SK-N-SH (cell line): Measurements from ENCODE around the gene CAMK2B. TPM values are rescaled to one million over a fixed set of nuclear protein-coding genes. Genes with fewer than 3 reads are reported as not detected.

Source experiments
- CTCF ChIA-PET: fragments of 300-600, 350-600 bp; formaldehyde crosslinking; extraction: SDS; loops from one replicate; lab custom pipeline; 2021; lab: Yijun Ruan, JAX
- POLR2A ChIA-PET: fragments of 350-600 bp; sonication (Branson Sonifier 250); formaldehyde crosslinking; extraction: SDS; loops from one replicate; lab custom pipeline; 2020; ENCODE audit warnings: antibody characterized with exemption, inconsistent platforms; lab: Yijun Ruan, JAX
- DNase-seq: peaks from one replicate; pipeline ENCODE4 v3.0.0; 2012
- H2AFZ ChIP-seq: fragments of 200-600 bp; sonication (generic); 2 replicates; pipeline ENCODE4 v1.8.1; 2016; ENCODE audit warnings: antibody characterized with exemption, mild to moderate bottlenecking, low read depth
- H3F3A ChIP-seq: fragments of 200-600 bp; sonication (generic); replicated peaks from 2 replicates; pipeline ENCODE3; 2016; ENCODE audit warnings: antibody characterized with exemption, mild to moderate bottlenecking; ENCODE audit not compliant: insufficient read depth
- H3K27ac ChIP-seq, 2 experiments: fragments of 200-500 bp in 1 of 2; fragments of 200-600 bp in 1 of 2; sonication (Bioruptor generic) in 1 of 2; sonication (generic), shearing (Covaris generic) in 1 of 2; 2 replicates each; pipeline versions ENCODE4 v1.5.1 to v1.6.1; 2014 to 2016; ENCODE audit warnings: low read depth in 2 of 2, inconsistent platforms in 1 of 2, low read length in 1 of 2, mild to moderate bottlenecking in 1 of 2, mixed read lengths in 1 of 2
- H3K27me3 ChIP-seq: fragments of 200-600 bp; sonication (generic), shearing (Covaris generic); 2 replicates; pipeline ENCODE4 v1.6.1; 2016; ENCODE audit warnings: mixed run types; ENCODE audit not compliant: insufficient read depth
- H3K36me3 ChIP-seq, 2 experiments: fragments of 200-500 bp in 1 of 2; fragments of 200-600 bp in 1 of 2; sonication (Bioruptor generic) in 1 of 2; sonication (generic) in 1 of 2; replicated peaks in 1 of 2; 2 replicates each; pipeline versions ENCODE3 to v1.5.1; 2014 to 2016; ENCODE audit warnings: low read length in 1 of 2, mild to moderate bottlenecking in 1 of 2; ENCODE audit not compliant: insufficient read depth in 2 of 2, control insufficient read depth in 1 of 2
- H3K4me1 ChIP-seq, 2 experiments: fragments of 200-500 bp in 1 of 2; fragments of 200-600 bp in 1 of 2; sonication (Bioruptor generic) in 1 of 2; sonication (generic), shearing (Covaris generic) in 1 of 2; 2 replicates each; pipeline versions ENCODE4 v1.5.1 to v1.6.1; 2014 to 2016; ENCODE audit warnings: low read depth in 1 of 2, low read length in 1 of 2, mixed run types in 1 of 2; ENCODE audit not compliant: insufficient read depth in 2 of 2, control insufficient read depth in 1 of 2
- H3K4me2 ChIP-seq: fragments of 200-600 bp; sonication (generic), shearing (Covaris generic); 2 replicates; pipeline ENCODE4 v1.6.1; 2017; ENCODE audit warnings: mixed run types
- H3K4me3 ChIP-seq, 2 experiments: fragments of 200-500 bp in 1 of 2; fragments of 200-600 bp in 1 of 2; sonication (Bioruptor generic) in 1 of 2; sonication (generic), shearing (Covaris generic) in 1 of 2; 2 replicates each; pipeline versions ENCODE4 v1.5.1 to v1.8.1; 2014 to 2016; ENCODE audit warnings: low read depth in 2 of 2, inconsistent platforms in 1 of 2, low read length in 1 of 2, mild to moderate bottlenecking in 1 of 2, mixed read lengths in 1 of 2, moderate library complexity in 1 of 2
- H3K79me2 ChIP-seq: fragments of 200-600 bp; sonication (generic); 2 replicates; pipeline ENCODE4 v1.8.1; 2017; ENCODE audit warnings: mild to moderate bottlenecking; ENCODE audit not compliant: insufficient read depth
- H3K9ac ChIP-seq: fragments of 200-600 bp; sonication (generic); 2 replicates; pipeline ENCODE4 v1.6.1; 2017; ENCODE audit warnings: mixed run types
- H3K9me2 ChIP-seq: fragments of 200-600 bp; sonication (generic); 2 replicates; pipeline ENCODE4 v1.6.1; 2017; ENCODE audit warnings: mixed run types
- H3K9me3 ChIP-seq: fragments of 200-600 bp; sonication (generic); 2 replicates; pipeline ENCODE4 v1.6.1; 2017; ENCODE audit warnings: mixed run types, mild to moderate bottlenecking, moderate library complexity
- H4K20me1 ChIP-seq: fragments of 200-600 bp; sonication (generic); 2 replicates; pipeline ENCODE4 v1.6.1; 2017; ENCODE audit warnings: mild to moderate bottlenecking, mixed run types; ENCODE audit not compliant: insufficient read depth
- CHD2 ChIP-seq: fragments of 150-350 bp; IDR thresholded peaks from 2 replicates; pipeline ENCODE4 v1.6.1; 2018; ENCODE audit warnings: low read length; ENCODE audit not compliant: partially characterized antibody
- FOXJ3 ChIP-seq: sonication (generic); formaldehyde crosslinking; IDR thresholded peaks from 2 replicates; pipeline ENCODE4 v1.5.1; 2020; ENCODE audit warnings: mild to moderate bottlenecking, missing genetic modification reagents
- FOXM1 ChIP-seq: IDR thresholded peaks from 2 replicates; pipeline ENCODE4 v1.4.0; 2012; ENCODE audit warnings: low read depth, mild to moderate bottlenecking
- GATA2 ChIP-seq: sonication (generic); formaldehyde crosslinking; IDR thresholded peaks from 2 replicates; pipeline ENCODE4 v1.5.0; 2020; ENCODE audit warnings: mild to moderate bottlenecking, missing genetic modification reagents
- JUND ChIP-seq: IDR thresholded peaks from 2 replicates; pipeline ENCODE4 v1.4.0; 2012
- MEF2A ChIP-seq: IDR thresholded peaks from 2 replicates; pipeline ENCODE4 v1.4.0; 2012; ENCODE audit warnings: low read depth, borderline replicate concordance
- POLR2AphosphoS5 ChIP-seq: IDR thresholded peaks from 2 replicates; pipeline ENCODE4 v1.6.1; 2012; ENCODE audit warnings: low read depth, low read length
- RAD21 ChIP-seq: IDR thresholded peaks from 2 replicates; pipeline ENCODE4 v1.6.1; 2012; ENCODE audit warnings: mild to moderate bottlenecking, low read length
- RFX5 ChIP-seq: IDR thresholded peaks from 2 replicates; pipeline ENCODE4 v1.6.1; 2012; ENCODE audit warnings: mild to moderate bottlenecking, improper control_type of control experiment, low read length
- SIN3A ChIP-seq: IDR thresholded peaks from 2 replicates; pipeline ENCODE4 v1.6.1; 2012; ENCODE audit warnings: low read depth, mild to moderate bottlenecking, low read length, moderate library complexity, borderline replicate concordance
- SMC3 ChIP-seq: IDR thresholded peaks from 2 replicates; pipeline ENCODE4 v1.6.1; 2012; ENCODE audit warnings: low read depth, low read length, improper control_type of control experiment
- TAF1 ChIP-seq: IDR thresholded peaks from 2 replicates; pipeline ENCODE4 v1.6.1; 2012; ENCODE audit warnings: low read depth, mild to moderate bottlenecking, low read length, moderate library complexity, borderline replicate concordance
- TCF12 ChIP-seq: IDR thresholded peaks from 2 replicates; pipeline ENCODE4 v1.4.0; 2012
- YY1 ChIP-seq: IDR thresholded peaks from 2 replicates; pipeline ENCODE4 v1.4.0; 2012; ENCODE audit warnings: low read depth, mild to moderate bottlenecking
- WGBS: methylation state at CpG from one replicate; pipeline ENCODE4 v1.1.6; 2017; ENCODE audit warnings: low lambda C conversion rate; 5-methylcytosine and 5-hydroxymethylcytosine counted together
- polyA plus RNA-seq, 3 experiments: library from polyadenylated mRNA; depleted of rRNA; stranded (reverse); fragments of >200 nt; gene quantifications; 2 replicates each; pipeline ENCODE4 v1.2.3, GENCODE V29; 2012
- TF ChIP-seq, protein P1 (sequence below): IDR thresholded peaks from 2 replicates; pipeline ENCODE4 v1.4.0; 2012; ENCODE audit warnings: low read depth, borderline replicate concordance
- TF ChIP-seq, protein P2 (sequence below): IDR thresholded peaks from 2 replicates; pipeline ENCODE4 v1.6.1; 2012; ENCODE audit warnings: mild to moderate bottlenecking, low read depth, low read length, moderate library complexity

The CAMK2B gene
- polyA plus RNA-seq, 1 of the 3 experiments (the other 2 are of a cell fraction): 0.20 TPM

DNA sequence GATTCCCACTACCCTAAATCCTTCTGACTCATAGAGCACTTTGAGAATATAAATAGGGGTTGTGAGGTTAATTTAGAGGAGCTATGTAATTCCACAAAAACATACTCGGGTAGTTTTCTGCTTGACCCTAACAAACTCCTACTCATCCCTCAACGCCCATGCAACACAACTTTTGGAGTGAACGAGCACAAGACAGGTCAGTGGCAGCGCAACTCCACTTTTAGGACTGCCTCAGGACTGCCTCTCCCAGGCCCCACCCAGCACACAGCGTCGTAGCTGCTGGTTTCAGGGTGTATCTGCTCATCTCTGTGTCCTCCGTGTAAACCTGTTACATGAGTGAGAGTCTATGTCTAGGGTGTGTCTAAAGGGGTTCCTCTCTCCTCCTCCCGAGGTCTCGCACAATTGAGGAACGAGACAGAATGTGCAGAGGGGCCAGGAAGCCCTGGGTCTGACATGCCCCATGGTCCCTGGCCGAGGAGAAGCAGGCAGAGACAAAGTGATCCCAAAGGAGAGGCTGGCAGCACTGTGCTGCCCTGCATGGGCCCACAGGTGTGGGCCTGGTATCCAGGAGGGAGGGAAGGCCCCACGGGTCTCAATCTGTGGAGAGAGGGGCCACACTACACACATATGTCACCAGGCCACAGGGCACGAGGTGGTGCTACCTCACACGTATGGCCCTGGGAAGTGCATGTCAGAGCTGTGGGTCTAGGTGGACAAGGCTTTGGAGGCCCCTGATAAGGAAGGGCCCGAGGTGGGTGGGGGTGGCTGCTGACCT is 45.5 kb downstream of the CAMK2B start:
- 61% methylated on average over 15 of the region's 15 CpGs for WGBS
- H3K9me2 ChIP-seq: no peaks in the 10 kb centered on the region
- no peaks in the 10 kb centered on the region for H4K20me1 ChIP-seq
- H3K27ac ChIP-seq: peak overlapping the region in 1 of 2 experiments; percentile 64; a peak in 1 of 4 replicates
- no peak overlapping the region for H3K9ac ChIP-seq
- no peak overlapping the region for H2AFZ ChIP-seq
- TF ChIP-seq, protein P1, sequence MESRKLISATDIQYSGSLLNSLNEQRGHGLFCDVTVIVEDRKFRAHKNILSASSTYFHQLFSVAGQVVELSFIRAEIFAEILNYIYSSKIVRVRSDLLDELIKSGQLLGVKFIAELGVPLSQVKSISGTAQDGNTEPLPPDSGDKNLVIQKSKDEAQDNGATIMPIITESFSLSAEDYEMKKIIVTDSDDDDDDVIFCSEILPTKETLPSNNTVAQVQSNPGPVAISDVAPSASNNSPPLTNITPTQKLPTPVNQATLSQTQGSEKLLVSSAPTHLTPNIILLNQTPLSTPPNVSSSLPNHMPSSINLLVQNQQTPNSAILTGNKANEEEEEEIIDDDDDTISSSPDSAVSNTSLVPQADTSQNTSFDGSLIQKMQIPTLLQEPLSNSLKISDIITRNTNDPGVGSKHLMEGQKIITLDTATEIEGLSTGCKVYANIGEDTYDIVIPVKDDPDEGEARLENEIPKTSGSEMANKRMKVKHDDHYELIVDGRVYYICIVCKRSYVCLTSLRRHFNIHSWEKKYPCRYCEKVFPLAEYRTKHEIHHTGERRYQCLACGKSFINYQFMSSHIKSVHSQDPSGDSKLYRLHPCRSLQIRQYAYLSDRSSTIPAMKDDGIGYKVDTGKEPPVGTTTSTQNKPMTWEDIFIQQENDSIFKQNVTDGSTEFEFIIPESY: no peak
- TF ChIP-seq CHD2 (no peak), RAD21 (no peak), SIN3A (no peak), FOXM1 (no peak), TCF12 (no peak), YY1 (no peak), MEF2A (no peak), GATA2 (CRISPR knock-in tag) (no peak), TAF1 (no peak), RFX5 (no peak), JUND (no peak), FOXJ3 (CRISPR knock-in tag) (no peak), SMC3 (no peak), POLR2AphosphoS5 (no peak)
- TF ChIP-seq, protein P2, sequence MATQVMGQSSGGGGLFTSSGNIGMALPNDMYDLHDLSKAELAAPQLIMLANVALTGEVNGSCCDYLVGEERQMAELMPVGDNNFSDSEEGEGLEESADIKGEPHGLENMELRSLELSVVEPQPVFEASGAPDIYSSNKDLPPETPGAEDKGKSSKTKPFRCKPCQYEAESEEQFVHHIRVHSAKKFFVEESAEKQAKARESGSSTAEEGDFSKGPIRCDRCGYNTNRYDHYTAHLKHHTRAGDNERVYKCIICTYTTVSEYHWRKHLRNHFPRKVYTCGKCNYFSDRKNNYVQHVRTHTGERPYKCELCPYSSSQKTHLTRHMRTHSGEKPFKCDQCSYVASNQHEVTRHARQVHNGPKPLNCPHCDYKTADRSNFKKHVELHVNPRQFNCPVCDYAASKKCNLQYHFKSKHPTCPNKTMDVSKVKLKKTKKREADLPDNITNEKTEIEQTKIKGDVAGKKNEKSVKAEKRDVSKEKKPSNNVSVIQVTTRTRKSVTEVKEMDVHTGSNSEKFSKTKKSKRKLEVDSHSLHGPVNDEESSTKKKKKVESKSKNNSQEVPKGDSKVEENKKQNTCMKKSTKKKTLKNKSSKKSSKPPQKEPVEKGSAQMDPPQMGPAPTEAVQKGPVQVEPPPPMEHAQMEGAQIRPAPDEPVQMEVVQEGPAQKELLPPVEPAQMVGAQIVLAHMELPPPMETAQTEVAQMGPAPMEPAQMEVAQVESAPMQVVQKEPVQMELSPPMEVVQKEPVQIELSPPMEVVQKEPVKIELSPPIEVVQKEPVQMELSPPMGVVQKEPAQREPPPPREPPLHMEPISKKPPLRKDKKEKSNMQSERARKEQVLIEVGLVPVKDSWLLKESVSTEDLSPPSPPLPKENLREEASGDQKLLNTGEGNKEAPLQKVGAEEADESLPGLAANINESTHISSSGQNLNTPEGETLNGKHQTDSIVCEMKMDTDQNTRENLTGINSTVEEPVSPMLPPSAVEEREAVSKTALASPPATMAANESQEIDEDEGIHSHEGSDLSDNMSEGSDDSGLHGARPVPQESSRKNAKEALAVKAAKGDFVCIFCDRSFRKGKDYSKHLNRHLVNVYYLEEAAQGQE: no peak
- no peaks in the 10 kb centered on the region for H3F3A ChIP-seq
- POLR2A ChIA-PET: interaction anchor here (2.0 kb wide), 1 partner anchor 11 kb away, joined by 7 read pairs; no protein-coding TSS in a partner anchor
- no peak overlapping the region for H3K4me2 ChIP-seq
- no peaks in the 10 kb centered on the region for H3K9me3 ChIP-seq
- peaks cover 5% of the 10 kb centered on the region; the same call in 1 of the 2 replicates for H3K27me3 ChIP-seq
- DNase-seq: peak; percentile 28
- H3K4me3 ChIP-seq: no peak overlapping the region
- CTCF ChIA-PET: interaction anchor here (0.8 to 1.5 kb wide), 6 partner anchors 10 to 39 kb away, joined by 3 to 7 read pairs (median 3); no protein-coding TSS in a partner anchor
- no peaks in the 10 kb centered on the region for H3K79me2 ChIP-seq
- peaks cover 4 to 71% of the 10 kb centered on the region in 2 experiments; a peak in 3 of 4 replicates for H3K4me1 ChIP-seq
- H3K36me3 ChIP-seq: no peaks in the 10 kb centered on the region
